ENCODE data around the gene ATP1A3.

The ATP1A3 gene

GRCh38 chr19:41928754-41929535, 65.1 kb downstream of the ATP1A3 start:
- no peak for DNase-seq (ENCODE audit: low read depth in 3 of 3)

GRCh38 chr19:41928221-41928683, 65.8 kb downstream of the ATP1A3 start, which contains the start of gene ERFL:
Gene ERFL, minus strand, starts transcription at chr19:41928449. Its CDS starts 15,530 bp downstream, at chr19:41912919.
- DNase-seq (ENCODE audit: low read depth in 3 of 3): no peak

GRCh38 chr19:41927497-41928192, 66.4 kb downstream of the ATP1A3 start:
- DNase-seq (ENCODE audit: low read depth in 3 of 3): no peak

- DNase-seq (ENCODE audit: low read depth in 3 of 3): no peak
These were observed 67.1 kb downstream of the ATP1A3 start for GRCh38 chr19:41926763-41927496.

GRCh38 chr19:41926028-41926762, 67.8 kb downstream of the ATP1A3 start:
- DNase-seq (ENCODE audit: low read depth in 3 of 3): no peak

GRCh38 chr19:41925208-41926003, 68.6 kb downstream of the ATP1A3 start:
- no peak for DNase-seq (ENCODE audit: low read depth in 3 of 3)

GRCh38 chr19:41924151-41925145, 69.6 kb downstream of the ATP1A3 start:
- DNase-seq (ENCODE audit: low read depth in 3 of 3): no peak

GRCh38 chr19:41923045-41923788, 70.8 kb downstream of the ATP1A3 start:
- DNase-seq (ENCODE audit: low read depth in 3 of 3): no peak

GRCh38 chr19:41922585-41922984, 71.4 kb downstream of the ATP1A3 start:
- DNase-seq (ENCODE audit: low read depth in 3 of 3): no peak

- DNase-seq (ENCODE audit: low read depth in 3 of 3): no peak
These were observed 72.2 kb downstream of the ATP1A3 start for GRCh38 chr19:41921577-41922576.

- DNase-seq (ENCODE audit: low read depth in 3 of 3): no peak
These were observed 73.0 kb downstream of the ATP1A3 start for GRCh38 chr19:41920882-41921576.

GRCh38 chr19:41919948-41920712, 73.9 kb downstream of the ATP1A3 start:
- no peak for DNase-seq (ENCODE audit: low read depth in 3 of 3)

- DNase-seq (ENCODE audit: low read depth in 3 of 3): no peak
These were observed 75.3 kb downstream of the ATP1A3 start for GRCh38 chr19:41918653-41919244.

- DNase-seq (ENCODE audit: low read depth in 3 of 3): no peak
These were observed 75.9 kb downstream of the ATP1A3 start for GRCh38 chr19:41918095-41918494.

- DNase-seq (ENCODE audit: low read depth in 3 of 3): no peak
These were observed 76.4 kb downstream of the ATP1A3 start for GRCh38 chr19:41917676-41918075.

All from stimulated activated CD4-positive, alpha-beta T cell treated with anti-CD3 and anti-CD28 coated beads, TNF-alpha, amount 100 ng/mL, for 24 hours (primary cell).